ENCODE data around the gene SPTSSA. TPM values are rescaled to one million over a fixed set of nuclear protein-coding genes. Genes with fewer than 3 reads are reported as not detected.

SPTSSA gene
- total RNA-seq, 2 donors from 2014 or later: 12.5 to 21.9 TPM

DNA sequence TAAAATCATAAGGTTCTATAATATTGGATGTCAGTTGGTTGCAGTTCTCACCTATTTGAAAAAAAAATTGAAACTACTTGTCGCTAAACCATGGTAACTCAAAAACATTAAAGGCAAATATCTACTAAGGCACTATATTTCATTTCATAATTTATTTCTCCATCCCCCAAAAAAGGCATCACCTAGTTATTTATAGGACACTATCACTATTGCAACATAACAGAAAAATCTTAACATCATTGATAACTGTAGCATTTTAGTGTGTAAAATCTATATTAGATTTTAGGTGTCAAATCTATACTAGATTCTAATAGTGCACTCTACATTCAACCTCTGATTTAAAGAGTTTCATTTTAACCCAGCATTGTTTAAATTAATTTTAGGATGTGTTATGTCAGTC, 1.7 kb downstream of the SPTSSA start:
- H3K27ac ChIP-seq: no peak overlapping the region
- DNase-seq (ENCODE audit: low spot score): no peak
- WGBS: 96% methylated on average over 1 of the region's 1 CpG
- H3K9me3 ChIP-seq: no peaks in the 10 kb centered on the region
- H3K4me3 ChIP-seq: no peak overlapping the region
- no peaks in the 10 kb centered on the region for H3K27me3 ChIP-seq (replicated peaks; ENCODE audit: insufficient read depth)
- no peak for TF ChIP-seq POLR2A (IDR thresholded peaks at IDR 0.05)
- H3K36me3 ChIP-seq: no peaks in the 10 kb centered on the region
- H3K4me1 ChIP-seq (replicated peaks): peaks cover 7% of the 10 kb centered on the region
- intact Hi-C loops (cut with DNase I): loop anchor here (5.0 kb wide), 3 partner anchors 37 to 587 kb away; partner anchors contain the start of genes EAPP and FAM177A1

DNA sequence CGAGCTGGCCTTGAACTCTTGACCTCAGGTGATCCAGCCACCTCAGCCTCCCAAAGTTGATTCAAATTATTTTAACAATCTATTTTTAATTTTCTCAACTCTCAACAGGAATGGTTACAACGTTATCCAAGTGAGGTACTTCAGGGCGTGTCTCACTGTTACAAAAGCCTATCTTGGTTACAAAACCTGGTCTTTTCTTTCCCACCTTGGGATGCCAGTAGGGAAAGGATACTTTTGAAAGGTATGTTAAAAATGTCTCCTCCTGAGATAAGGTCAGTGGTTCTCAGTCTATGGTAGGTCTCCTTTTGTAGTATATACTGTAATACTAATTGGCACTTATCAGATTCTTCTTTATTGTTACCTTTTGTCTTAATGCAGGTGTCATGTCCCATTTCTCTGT, 4.9 kb downstream of the SPTSSA start:
- no peak overlapping the region for H3K27ac ChIP-seq
- no peak for DNase-seq (ENCODE audit: low spot score)
- no peak overlapping the region for H3K4me3 ChIP-seq
- H3K4me1 ChIP-seq (replicated peaks): peaks cover 7% of the 10 kb centered on the region
- WGBS: 79% methylated on average over 3 of the region's 3 CpGs
- no peaks in the 10 kb centered on the region for H3K36me3 ChIP-seq
- H3K9me3 ChIP-seq: no peaks in the 10 kb centered on the region
- TF ChIP-seq, protein P1, sequence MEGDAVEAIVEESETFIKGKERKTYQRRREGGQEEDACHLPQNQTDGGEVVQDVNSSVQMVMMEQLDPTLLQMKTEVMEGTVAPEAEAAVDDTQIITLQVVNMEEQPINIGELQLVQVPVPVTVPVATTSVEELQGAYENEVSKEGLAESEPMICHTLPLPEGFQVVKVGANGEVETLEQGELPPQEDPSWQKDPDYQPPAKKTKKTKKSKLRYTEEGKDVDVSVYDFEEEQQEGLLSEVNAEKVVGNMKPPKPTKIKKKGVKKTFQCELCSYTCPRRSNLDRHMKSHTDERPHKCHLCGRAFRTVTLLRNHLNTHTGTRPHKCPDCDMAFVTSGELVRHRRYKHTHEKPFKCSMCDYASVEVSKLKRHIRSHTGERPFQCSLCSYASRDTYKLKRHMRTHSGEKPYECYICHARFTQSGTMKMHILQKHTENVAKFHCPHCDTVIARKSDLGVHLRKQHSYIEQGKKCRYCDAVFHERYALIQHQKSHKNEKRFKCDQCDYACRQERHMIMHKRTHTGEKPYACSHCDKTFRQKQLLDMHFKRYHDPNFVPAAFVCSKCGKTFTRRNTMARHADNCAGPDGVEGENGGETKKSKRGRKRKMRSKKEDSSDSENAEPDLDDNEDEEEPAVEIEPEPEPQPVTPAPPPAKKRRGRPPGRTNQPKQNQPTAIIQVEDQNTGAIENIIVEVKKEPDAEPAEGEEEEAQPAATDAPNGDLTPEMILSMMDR (IDR thresholded peaks at IDR 0.05): no peak
- no peak for TF ChIP-seq POLR2AphosphoS5 (IDR thresholded peaks at IDR 0.05)
- TF ChIP-seq POLR2A (IDR thresholded peaks at IDR 0.05): no peak
- intact Hi-C loops (cut with DNase I): loop anchor here (10.0 kb wide), 1 partner anchor 668 kb away; the partner anchor contains the start of genes PPP2R3C and PRORP
- no peaks in the 10 kb centered on the region for H3K27me3 ChIP-seq (replicated peaks; ENCODE audit: insufficient read depth)

DNA sequence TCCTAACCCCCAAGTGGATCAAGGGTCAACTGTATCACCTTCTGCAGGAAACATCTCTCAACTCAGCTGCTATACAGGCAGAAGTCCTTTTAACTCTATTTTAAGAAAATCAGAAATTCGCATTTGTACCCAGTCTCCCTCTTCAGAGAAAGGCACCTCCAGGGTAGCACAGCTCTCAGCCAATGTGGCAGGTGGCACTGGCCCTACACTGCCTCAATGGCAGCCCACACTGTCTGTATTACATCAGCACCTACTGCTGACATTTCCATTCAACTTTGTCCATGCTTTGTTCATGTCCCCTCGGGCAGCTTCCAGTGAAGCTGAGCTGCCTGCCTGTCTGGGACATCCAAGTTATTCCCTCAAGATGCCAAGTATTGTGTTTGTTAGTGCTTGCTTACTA, 8.8 kb downstream of the SPTSSA start:
- Histone ChIP-seq H3K27me3 (replicated peaks; ENCODE audit: insufficient read depth) (no peaks in the 10 kb centered on the region), H3K36me3 (no peaks in the 10 kb centered on the region), H3K27ac (no peak overlapping the region), H3K4me1 (replicated peaks) (no peaks in the 10 kb centered on the region), H3K4me3 (no peak overlapping the region), H3K9me3 (no peaks in the 10 kb centered on the region)
- 71% methylated on average over 2 of the region's 2 CpGs for WGBS
- TF ChIP-seq POLR2AphosphoS5 (IDR thresholded peaks at IDR 0.05) (no peak), POLR2A (IDR thresholded peaks at IDR 0.05) (no peak)
- TF ChIP-seq, protein P1 (IDR thresholded peaks at IDR 0.05): no peak
- intact Hi-C loops (cut with DNase I): loop anchor here (10.0 kb wide), 1 partner anchor 672 kb away; the partner anchor contains the start of genes PPP2R3C and PRORP
- DNase-seq (ENCODE audit: low spot score): no peak

DNA sequence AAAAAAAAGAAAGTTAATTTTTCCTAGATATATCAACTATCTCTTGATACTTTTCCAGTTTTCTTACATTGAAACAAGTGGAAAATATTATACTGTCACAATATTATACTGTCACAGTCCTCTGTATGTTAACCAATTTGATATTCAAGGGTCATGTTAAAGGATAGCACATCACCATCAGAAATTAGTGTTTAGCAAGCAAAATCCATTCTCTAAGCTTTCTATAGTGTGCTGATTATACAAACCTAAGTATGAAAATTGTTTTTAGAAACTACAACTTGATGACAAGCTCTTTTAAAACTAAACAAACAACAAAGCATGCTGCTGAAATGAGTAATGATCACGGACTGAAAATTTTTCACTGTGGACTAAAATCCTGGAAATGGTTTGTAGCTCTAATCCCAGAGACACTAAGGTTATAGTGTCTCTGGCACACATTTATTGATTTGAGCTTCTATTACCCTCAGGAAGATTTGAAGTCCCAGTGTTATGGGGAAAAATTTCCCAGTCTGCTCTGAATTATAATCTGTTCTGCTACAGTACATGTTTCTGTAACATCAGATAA, 9.7 kb downstream of the SPTSSA start:
- Histone ChIP-seq H3K27ac (no peak overlapping the region), H3K4me3 (no peak overlapping the region), H3K4me1 (replicated peaks) (no peaks in the 10 kb centered on the region), H3K9me3 (no peaks in the 10 kb centered on the region), H3K27me3 (replicated peaks; ENCODE audit: insufficient read depth) (no peaks in the 10 kb centered on the region), H3K36me3 (no peaks in the 10 kb centered on the region)
- intact Hi-C loops (cut with DNase I): loop anchor here (10.0 kb wide), 1 partner anchor 672 kb away; the partner anchor contains the start of genes PPP2R3C and PRORP
- no peak for TF ChIP-seq POLR2AphosphoS5 (IDR thresholded peaks at IDR 0.05)
- TF ChIP-seq POLR2A (IDR thresholded peaks at IDR 0.05): no peak
- TF ChIP-seq, protein P1 (IDR thresholded peaks at IDR 0.05): no peak
- WGBS: 56% methylated on average over 1 of the region's 1 CpG
- no peak for DNase-seq (ENCODE audit: low spot score)

DNA sequence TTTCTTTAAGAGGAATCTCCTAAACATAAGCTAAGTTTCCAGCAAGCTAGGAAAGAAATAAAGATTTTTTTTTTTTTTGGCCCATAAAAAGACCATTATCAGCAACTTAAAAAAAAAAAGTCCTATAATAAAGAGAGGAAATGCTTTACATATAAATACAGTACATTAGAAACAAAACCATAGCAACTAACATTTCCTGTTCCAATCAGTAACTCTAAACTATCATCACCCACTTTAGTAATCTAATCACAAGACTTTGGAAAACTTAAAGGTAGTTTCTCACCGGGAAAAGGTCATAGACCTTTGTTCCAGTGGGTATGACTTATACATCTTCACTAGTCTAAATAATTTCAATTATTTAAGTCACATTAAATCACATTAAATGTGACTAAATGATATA, 11.1 kb downstream of the SPTSSA start:
- Histone ChIP-seq H3K4me1 (replicated peaks) (no peaks in the 10 kb centered on the region), H3K4me3 (no peak overlapping the region), H3K27ac (no peak overlapping the region), H3K36me3 (no peaks in the 10 kb centered on the region), H3K9me3 (no peaks in the 10 kb centered on the region), H3K27me3 (replicated peaks; ENCODE audit: insufficient read depth) (no peaks in the 10 kb centered on the region)
- intact Hi-C loops (cut with DNase I): loop anchor here (10.0 kb wide), 1 partner anchor 674 kb away; the partner anchor contains the start of genes PPP2R3C and PRORP
- no peak for TF ChIP-seq POLR2A (IDR thresholded peaks at IDR 0.05)
- TF ChIP-seq POLR2AphosphoS5 (IDR thresholded peaks at IDR 0.05): no peak
- TF ChIP-seq, protein P1 (IDR thresholded peaks at IDR 0.05): no peak
- DNase-seq (ENCODE audit: low spot score): no peak
- WGBS: 58% methylated on average over 1 of the region's 1 CpG
